Stimulated activated CD8-positive, alpha-beta memory T cell treated with anti-CD3 and anti-CD28 coated beads, Interleukin-7, amount 100 ng/mL, for 48 hours (primary cell): ENCODE results near the gene ABCC11.

Source experiments
- DNase-seq, 2 donors: peaks; one replicate each; pipeline ENCODE4 v3.0.0-alpha.2; 2020; ENCODE audit warnings: low read depth in 1 of 2; ENCODE audit errors: extremely low read depth in 1 of 2

The ABCC11 gene

GRCh38 chr16:48136547-48137360, 110.6 kb downstream of the ABCC11 start:
- DNase-seq: no peak

- DNase-seq: no peak
Observed at GRCh38 chr16:48133455-48134211, 113.7 kb downstream of the ABCC11 start.

GRCh38 chr16:48132696-48133095, 114.6 kb downstream of the ABCC11 start:
- DNase-seq: no peak

GRCh38 chr16:48131201-48131935, 116.0 kb downstream of the ABCC11 start:
- no peak for DNase-seq

- no peak for DNase-seq
Observed at GRCh38 chr16:48129926-48130325, 117.4 kb downstream of the ABCC11 start.

- no peak for DNase-seq
Observed at GRCh38 chr16:48128769-48129168, 118.6 kb downstream of the ABCC11 start.

- DNase-seq: no peak
Observed at GRCh38 chr16:48126801-48127644, 120.3 kb downstream of the ABCC11 start.

- DNase-seq: no peak
Observed at GRCh38 chr16:48125888-48126287, 121.5 kb downstream of the ABCC11 start.

GRCh38 chr16:48124266-48124665, 123.1 kb downstream of the ABCC11 start:
- no peak for DNase-seq

GRCh38 chr16:48123104-48123788, 124.1 kb downstream of the ABCC11 start:
- peak; percentile 29 to 78 for DNase-seq

- DNase-seq: no peak
Observed at GRCh38 chr16:48121276-48121675, 126.1 kb downstream of the ABCC11 start.

- no peak for DNase-seq
Observed at GRCh38 chr16:48118841-48119240, 128.5 kb downstream of the ABCC11 start.

GRCh38 chr16:48117217-48118105, 129.9 kb downstream of the ABCC11 start:
- peak; percentile 16 to 43 for DNase-seq
